K562 (cell line): ENCODE measurements around the gene USP49. TPM values are rescaled to one million over a fixed set of nuclear protein-coding genes. Genes with fewer than 3 reads are reported as not detected.

ENCODE experiments used
- ATAC-seq: fragments of 200-7000 bp; cut with Tn5 transposase; 3 replicates; pipeline ENCODE4 v1.9.1; 2020; ENCODE audit warnings: moderate library complexity
- BruUV-seq: library from RNA; stranded (reverse); fragments of 400-500 nt; replicated peaks from 2 replicates; lab custom pipeline; 2021; lab: Mats Ljungman, UMichigan
- CTCF ChIA-PET: fragments of 300-600 bp; formaldehyde crosslinking; extraction: SDS; loops from one replicate; lab custom pipeline; 2021; ENCODE audit warnings: low intra/inter-chr PET ratio; lab: Yijun Ruan, JAX
- POLR2A ChIA-PET: fragments of 300-600, 350-650 bp; sonication (Branson Sonifier 250); formaldehyde crosslinking; extraction: SDS; loops from one replicate; lab custom pipeline; 2021; ENCODE audit warnings: antibody characterized with exemption, inconsistent platforms; lab: Yijun Ruan, JAX
- DNase-seq, 4 experiments: peaks; one replicate each; pipeline versions ENCODE4 v3.0.0 to v3.0.0-alpha.2; 2011 to 2018; ENCODE audit warnings: low spot score in 3 of 4, mixed read lengths in 3 of 4; ENCODE audit errors: extremely low read depth in 1 of 4
- FAIRE-seq: peaks from 2 replicates; lab custom pipeline; 2011; peaks lifted over from hg19 to GRCh38; lab: Jason Lieb, UNC
- H2AFZ ChIP-seq: 2 replicates; pipeline ENCODE4 v1.6.0; 2011; ENCODE audit warnings: low read depth, low read length, control low read depth, inconsistent platforms
- H3K27ac ChIP-seq: fragments of 200-600 bp; 3 replicates; pipeline ENCODE4 v1.8.0; 2011; ENCODE audit warnings: low read depth, mild to moderate bottlenecking, control low read depth, inconsistent platforms, low read length, moderate library complexity, mixed read lengths; ENCODE audit errors: extremely low read depth
- H3K27me3 ChIP-seq, 2 experiments: fragments of 300-600 bp in 1 of 2; 2 replicates in 1 of 2; 3 replicates in 1 of 2; pipeline versions ENCODE4 v1.6.0 to v1.8.0; 2011; ENCODE audit warnings: inconsistent platforms in 2 of 2, low read length in 2 of 2, mild to moderate bottlenecking in 1 of 2, mixed read lengths in 1 of 2, moderate library complexity in 1 of 2; ENCODE audit not compliant: control insufficient read depth in 2 of 2, insufficient read depth in 2 of 2
- H3K36me3 ChIP-seq: fragments of 300-600 bp; 3 replicates; pipeline ENCODE4 v1.8.0; 2011; ENCODE audit warnings: mild to moderate bottlenecking, low read length, inconsistent platforms; ENCODE audit not compliant: control insufficient read depth, insufficient read depth
- H3K4me1 ChIP-seq, 2 experiments: fragments of 200-600 bp in 1 of 2; replicated peaks in 1 of 2; 2 replicates in 1 of 2; 3 replicates in 1 of 2; pipeline versions ENCODE4 v1.5.1 to v1.8.0; 2011; ENCODE audit warnings: inconsistent platforms in 2 of 2, low read length in 2 of 2, mild to moderate bottlenecking in 1 of 2, mixed read lengths in 1 of 2, moderate library complexity in 1 of 2; ENCODE audit not compliant: control insufficient read depth in 2 of 2, insufficient read depth in 2 of 2
- H3K4me2 ChIP-seq: 2 replicates; pipeline ENCODE4 v1.6.1; 2011; ENCODE audit warnings: low read length, control low read depth, inconsistent platforms, mixed read lengths; ENCODE audit not compliant: insufficient read depth
- H3K4me3 ChIP-seq: fragments of 200-600 bp; sonication (generic), shearing (Covaris generic); 2 replicates; pipeline ENCODE4 v1.5.1; 2016; ENCODE audit warnings: control low read depth, inconsistent platforms
- H3K79me2 ChIP-seq: fragments of 200-600 bp; 3 replicates; pipeline ENCODE4 v1.8.0; 2011; ENCODE audit warnings: low read length, inconsistent platforms; ENCODE audit not compliant: control insufficient read depth, insufficient read depth
- H3K9ac ChIP-seq, 2 experiments: 2 replicates each; pipeline versions ENCODE4 v1.6.0 to v1.6.1; 2011; ENCODE audit warnings: low read depth in 2 of 2, low read length in 2 of 2, control low read depth in 1 of 2, inconsistent platforms in 1 of 2, mild to moderate bottlenecking in 1 of 2, mixed read lengths in 1 of 2; ENCODE audit not compliant: insufficient read depth in 1 of 2
- H3K9me1 ChIP-seq: one replicate; pipeline ENCODE4 v1.6.0; 2011; ENCODE audit warnings: inconsistent platforms, mild to moderate bottlenecking, low read length, moderate library complexity; ENCODE audit not compliant: control insufficient read depth, insufficient read depth
- H3K9me3 ChIP-seq: replicated peaks from 2 replicates; pipeline ENCODE4 v1.5.1; 2011; ENCODE audit warnings: low read depth, low read length, inconsistent platforms; ENCODE audit not compliant: control insufficient read depth, insufficient read depth
- H4K20me1 ChIP-seq: replicated peaks from 2 replicates; pipeline ENCODE4 v1.6.1; 2011; ENCODE audit warnings: low read length, inconsistent platforms, mixed read lengths; ENCODE audit not compliant: control insufficient read depth, insufficient read depth
- ARID1B ChIP-seq: fragments of 450-650 bp; IDR thresholded peaks from 2 replicates; pipeline ENCODE4 v1.6.1; 2016; ENCODE audit warnings: antibody characterized with exemption, mild to moderate bottlenecking, inconsistent platforms
- ATF7 ChIP-seq: fragments of 450-650 bp; IDR thresholded peaks from 2 replicates; pipeline ENCODE4 v1.7.1; 2014; ENCODE audit warnings: mild to moderate bottlenecking, moderate library complexity
- CEBPB ChIP-seq: fragments of 450-650 bp; IDR thresholded peaks from 2 replicates; pipeline ENCODE4 v1.6.1; 2016; ENCODE audit warnings: missing genetic modification characterization, missing compliant biosample characterization
- CREB1 ChIP-seq, 2 experiments: sonication (generic) in 1 of 2; formaldehyde crosslinking in 1 of 2; IDR thresholded peaks; 2 replicates each; pipeline versions ENCODE4 v1.6.1 to v1.8.0; 2012 to 2022; ENCODE audit warnings: inconsistent platforms in 1 of 2, mild to moderate bottlenecking in 1 of 2, missing genetic modification reagents in 1 of 2, moderate library complexity in 1 of 2
- CREM ChIP-seq: IDR thresholded peaks from 2 replicates; pipeline ENCODE4 v1.6.1; 2014; ENCODE audit warnings: antibody characterized with exemption, low read depth
- EP300 ChIP-seq: IDR thresholded peaks from 2 replicates; pipeline ENCODE4 v1.6.1; 2012; ENCODE audit warnings: low read length, improper control_type of control experiment
- FOXK2 ChIP-seq, 2 experiments: fragments of 450-650 bp; IDR thresholded peaks in 1 of 2; conservative IDR thresholded peaks in 1 of 2; 2 replicates each; pipeline ENCODE4 v1.6.1; 2016; ENCODE audit warnings: low read depth in 2 of 2, mild to moderate bottlenecking in 1 of 2
- HNRNPL ChIP-seq: fragments of 200-400 bp; formaldehyde crosslinking; IDR thresholded peaks from 2 replicates; pipeline ENCODE4 v1.6.1; 2017; ENCODE audit warnings: low read depth, mild to moderate bottlenecking, low read length
- L3MBTL2 ChIP-seq: fragments of 450-650 bp; IDR thresholded peaks from 2 replicates; pipeline ENCODE4 v1.6.1; 2016; ENCODE audit warnings: mild to moderate bottlenecking, moderate library complexity
- MAZ ChIP-seq, 2 experiments: fragments of 450-650 bp in 1 of 2; sonication (generic) in 1 of 2; formaldehyde crosslinking; IDR thresholded peaks in 1 of 2; conservative IDR thresholded peaks in 1 of 2; 2 replicates each; pipeline versions ENCODE4 v1.4.0 to v1.5.0; 2020; ENCODE audit warnings: mild to moderate bottlenecking in 1 of 2, missing genetic modification reagents in 1 of 2
- MEIS2 ChIP-seq: fragments of 450-650 bp; IDR thresholded peaks from 2 replicates; pipeline ENCODE4 v1.6.1; 2014; ENCODE audit warnings: mild to moderate bottlenecking; ENCODE audit not compliant: partially characterized antibody
- NFIC ChIP-seq: fragments of 450-650 bp; IDR thresholded peaks from 2 replicates; pipeline ENCODE4 v1.6.1; 2017; ENCODE audit warnings: mild to moderate bottlenecking, inconsistent platforms
- RB1 ChIP-seq: fragments of 450-650 bp; IDR thresholded peaks from 2 replicates; pipeline ENCODE4 v1.6.1; 2017; ENCODE audit warnings: low read depth, mild to moderate bottlenecking
- RCOR1 ChIP-seq, 2 experiments: IDR thresholded peaks; 2 replicates each; pipeline ENCODE4 v1.6.1; 2012; ENCODE audit warnings: low read depth in 2 of 2, low read length in 2 of 2, borderline replicate concordance in 1 of 2, improper control_type of control experiment in 1 of 2
- SP1 ChIP-seq: sonication (generic); formaldehyde crosslinking; IDR thresholded peaks from 2 replicates; pipeline ENCODE4 v1.8.1; 2022; ENCODE audit warnings: mild to moderate bottlenecking, missing genetic modification reagents
- TAL1 ChIP-seq: fragments of 450-650 bp; IDR thresholded peaks from 2 replicates; pipeline ENCODE4 v1.6.1; 2016; ENCODE audit warnings: mild to moderate bottlenecking
- TFAP4 ChIP-seq: sonication (generic); formaldehyde crosslinking; IDR thresholded peaks from 2 replicates; pipeline ENCODE4 v1.8.0; 2022; ENCODE audit warnings: missing genetic modification reagents, mild to moderate bottlenecking, moderate library complexity, borderline replicate concordance
- XRCC4 ChIP-seq: IDR thresholded peaks from one replicate; pipeline ENCODE4 v1.6.1; 2011; ENCODE audit not compliant: insufficient read depth, insufficient read length; ENCODE audit errors: extremely low read depth
- ZBTB17 ChIP-seq: fragments of 450-650 bp; formaldehyde crosslinking; IDR thresholded peaks from 2 replicates; pipeline ENCODE4 v1.4.0; 2020; ENCODE audit warnings: mild to moderate bottlenecking
- ZFX ChIP-seq: sonication (generic); formaldehyde crosslinking; IDR thresholded peaks from 2 replicates; pipeline ENCODE4 v1.8.0; 2022; ENCODE audit warnings: mild to moderate bottlenecking, missing genetic modification reagents, moderate library complexity
- ZNF507 ChIP-seq: conservative IDR thresholded peaks from 2 replicates; pipeline ENCODE4 v1.6.1; 2017; ENCODE audit warnings: missing genetic modification characterization, missing compliant biosample characterization
- ZNF766 ChIP-seq: fragments of 200-800 bp; sonication (Bioruptor generic); conservative IDR thresholded peaks from 2 replicates; pipeline ENCODE4 v1.6.1; 2016; ENCODE audit warnings: missing genetic modification characterization, missing compliant biosample characterization
- WGBS: fragments of 100-300 bp; shearing (Covaris generic); methylation state at CpG from one replicate; pipeline ENCODE4 v1.1.6; 2016; ENCODE audit warnings: low coverage, mixed read lengths; ENCODE audit not compliant: insufficient coverage; ENCODE audit errors: missing lambda C conversion rate; 5-methylcytosine and 5-hydroxymethylcytosine counted together
- in situ Hi-C: fragments of 300-500 bp; cut with MboI; formaldehyde crosslinking; loops from 4 replicates; pipeline ENCODE4 v1.15.0; 2018; ENCODE audit warnings: inconsistent platforms, mixed read lengths
- intact Hi-C: fragments of 100-400 bp; cut with micrococcal nuclease; formaldehyde crosslinking; loops from 2 replicates; pipeline ENCODE4 v1.14.2; 2022
- polyA plus RNA-seq, 8 experiments: library from polyadenylated mRNA; depleted of rRNA in 4 of 8; stranded (reverse) in 5 of 8; unstranded in 3 of 8; fragments of >200 nt; fragmentation: Nextera tagmentation in 2 of 8; fragmentation: Illumina TruSeq in 1 of 8; extraction: Ambion mirVana in 2 of 8; extraction: Trizol in 1 of 8; gene quantifications; 2 replicates each; pipeline versions ENCODE4 v1.2.1 to v1.2.3, GENCODE V29; 2011 to 2014; ENCODE audit warnings: inconsistent platforms in 1 of 8, missing spikeins in 1 of 8
- total RNA-seq, 7 experiments: library from RNA; depleted of rRNA in 6 of 7; stranded (reverse); fragments of >200 nt in 6 of 7; fragmentation: Illumina TruSeq in 2 of 7; extraction: Trizol in 2 of 7; gene quantifications; 2 replicates each; pipeline versions ENCODE4 v1.2.1 to v1.2.3, GENCODE V29; 2011 to 2021; ENCODE audit warnings: low replicate concordance in 1 of 7

Gene USP49
- total and polyA plus RNA-seq, 9 of the 15 experiments (the other 6 are each of a cell fraction or from before 2014, with no cell fraction given): 1.0 to 9.9 (median 6.5) TPM

DNA sequence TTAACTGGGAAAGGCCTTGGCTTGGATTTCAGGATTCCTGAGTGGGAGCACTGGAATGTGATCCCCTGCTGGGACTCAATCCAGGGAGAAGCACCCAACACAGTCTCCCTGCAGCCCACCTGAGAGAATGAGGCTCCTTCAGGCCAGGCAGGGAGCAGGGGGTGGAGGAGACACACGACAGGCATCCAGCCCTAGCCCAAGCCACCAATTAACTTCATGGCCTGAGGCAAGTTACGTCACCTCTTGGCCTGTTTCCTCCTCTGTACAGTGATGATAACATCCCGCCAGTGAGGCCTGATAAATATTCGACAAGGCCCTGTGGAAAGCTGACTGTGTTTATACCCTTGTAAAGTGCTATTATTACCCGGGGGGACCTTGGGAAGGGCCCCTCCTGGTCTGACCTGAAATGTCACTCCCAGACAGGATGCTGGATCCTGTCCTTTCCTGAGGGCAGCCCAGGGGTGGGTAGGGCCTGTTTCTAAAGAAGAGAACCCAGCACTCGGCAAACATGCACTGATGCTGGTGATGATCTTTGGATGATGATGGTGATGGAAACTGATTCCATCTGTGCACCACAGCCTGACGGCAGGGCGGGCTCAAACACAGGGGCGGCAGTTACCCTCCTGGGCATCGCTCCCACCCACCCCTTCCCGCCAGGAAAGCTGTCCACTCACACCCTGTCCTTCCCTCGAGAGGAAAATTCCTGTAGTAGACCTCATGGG lies 127.9 kb downstream of the USP49 start:
- intact Hi-C loops: loop anchor here (2.0 kb wide), 1 partner anchor 32 kb away; the partner anchor contains the start of gene TFEB
- DNase-seq: peak; percentile 68 to 85 (median 76)
- Histone ChIP-seq H3K9me3 (no peaks in the 10 kb centered on the region), H3K36me3 (peaks cover 4% of the 10 kb centered on the region; the same call in 2 of the 3 replicates), H4K20me1 (no peaks in the 10 kb centered on the region), H3K4me3 (no peak overlapping the region), H3K79me2 (no peaks in the 10 kb centered on the region), H3K27ac (peak overlapping the region; percentile 5; the same call in 2 of the 3 replicates), H3K9ac (peak overlapping the region; percentile 28 to 45; a peak in 2 of 4 replicates), H3K4me2 (peak overlapping the region; percentile 28; the same call in 1 of the 2 replicates), H3K27me3 (peaks cover 0 to 10% of the 10 kb centered on the region in 2 experiments; a peak in 2 of 5 replicates), H3K4me1 (peaks cover 33 to 37% of the 10 kb centered on the region in 2 experiments), H2AFZ (peak overlapping the region; percentile 63), H3K9me1 (no peaks in the 10 kb centered on the region)
- ChIA-PET CTCF (no interaction called here), POLR2A (interaction anchor here (0.6 to 1.5 kb wide), 5 partner anchors 8 to 18 kb away, joined by 3 to 4 read pairs (median 4); no protein-coding TSS in a partner anchor)
- 41% methylated on average over 11 of the region's 12 CpGs for WGBS
- FAIRE-seq: peak; percentile 89
- in situ Hi-C loops: loop anchor here (5.0 kb wide), 1 partner anchor 70 kb away; no protein-coding TSS in a partner anchor
- BruUV-seq: no TSS peak
- peak; percentile 88 for ATAC-seq
- TF ChIP-seq CREB1 (IDR thresholded peaks at IDR 0.05): 0 out of 2 replicates have a peak, but pooled peaks have one; percentile 27
- peak; percentile 36; the same call in 1 of the 2 replicates for TF ChIP-seq CREB1 (CRISPR knock-in tag; IDR thresholded peaks at IDR 0.05)
- no peak for TF ChIP-seq HNRNPL
- TF ChIP-seq ARID1B: peak; percentile 84
- peak; percentile 76 for TF ChIP-seq ZFX
- peak; percentile 98 for TF ChIP-seq ATF7
- TF ChIP-seq FOXK2 (conservative IDR thresholded peaks at IDR 0.05 in 1 of 2, IDR thresholded peaks at IDR 0.05 in 1 of 2; ENCODE audit: low read depth in 2 of 2): peak; percentile 67 to 77
- TF ChIP-seq ZBTB17 (CRISPR knock-in tag): 0 out of 2 replicates have a peak, but pooled peaks have one; percentile 8
- TF ChIP-seq RCOR1 (IDR thresholded peaks at IDR 0.05; ENCODE audit: borderline replicate concordance in 1 of 2, low read depth in 2 of 2, low read length in 2 of 2): peak in 1 of 2 experiments; percentile 92; a peak in 2 of 4 replicates
- peak; percentile 56; the same call in 1 of the 2 replicates for TF ChIP-seq EP300
- peak; percentile 65 for TF ChIP-seq TAL1
- TF ChIP-seq MAZ (CRISPR knock-in tag; conservative IDR thresholded peaks at IDR 0.05 in 1 of 2, IDR thresholded peaks at IDR 0.05 in 1 of 2): peak in 1 of 2 experiments; percentile 33; a peak in 1 of 4 replicates
- TF ChIP-seq MEIS2: peak; percentile 48
- 0 out of 2 replicates have a peak, but pooled peaks have one; percentile 22 for TF ChIP-seq ZNF766 (CRISPR knock-in tag)
- peak; percentile 80 for TF ChIP-seq CEBPB (tag)
- peak; percentile 74 for TF ChIP-seq NFIC
- TF ChIP-seq L3MBTL2: peak; percentile 41; the same call in 1 of the 2 replicates
- TF ChIP-seq RB1: 0 out of 2 replicates have a peak, but pooled peaks have one; percentile 15
- no peak for TF ChIP-seq ZNF507 (tag)
- TF ChIP-seq XRCC4: no peak
- 0 out of 2 replicates have a peak, but pooled peaks have one; percentile 50 for TF ChIP-seq SP1 (CRISPR knock-in tag)
- peak; percentile 88 for TF ChIP-seq CREM
- peak; percentile 38; the same call in 1 of the 2 replicates for TF ChIP-seq TFAP4 (CRISPR knock-in tag)
